Loucy (cell line): Measurements from ENCODE around the gene AUP1.

Source experiments
- CTCF ChIP-seq: fragments of 200-600 bp; sonication (generic); conservative IDR thresholded peaks from 2 replicates; pipeline ENCODE4 v1.5.1; 2014; ENCODE audit warnings: mild to moderate bottlenecking, antibody characterized with exemption, low read length
- EZH2phosphoT487 ChIP-seq: fragments of 200-600 bp; IDR thresholded peaks from 2 replicates; pipeline ENCODE4 v1.6.1; 2018; ENCODE audit warnings: antibody characterized with exemption, mild to moderate bottlenecking, moderate library complexity, borderline replicate concordance

GRCh38 chr2:74504591-74504990 lies 24.9 kb downstream of the AUP1 start:
- TF ChIP-seq CTCF (no peak), EZH2phosphoT487 (no peak)
